Kidney (tissue), 14 donors: Measurements from ENCODE around the gene DNAH11. TPM values are rescaled to one million over a fixed set of nuclear protein-coding genes. Genes with fewer than 3 reads are reported as not detected.

ENCODE experiments used
- DNase-seq, 5 donors: peaks; one replicate each; pipeline ENCODE4 v3.0.0-alpha.2; 2013 to 2020
- FAIRE-seq: peaks from 2 replicates; lab custom pipeline; 2012; peaks lifted over from hg19 to GRCh38; lab: Jason Lieb, UNC
- H3K27ac ChIP-seq, 2 donors: one replicate each; pipeline ENCODE4 v1.7.0; 2013; ENCODE audit warnings: low read depth in 2 of 2, low read length in 2 of 2, inconsistent platforms in 1 of 2
- H3K27me3 ChIP-seq: one replicate; pipeline ENCODE4 v1.7.1; 2013; ENCODE audit warnings: low read length, inconsistent platforms; ENCODE audit not compliant: control insufficient read depth, insufficient read depth
- H3K36me3 ChIP-seq, 3 donors: one replicate each; pipeline versions ENCODE4 v1.7.0 to v1.7.1; 2013; ENCODE audit warnings: low read length in 3 of 3, control low read depth in 1 of 3, inconsistent platforms in 1 of 3; ENCODE audit not compliant: insufficient read depth in 3 of 3, control insufficient read depth in 2 of 3
- H3K4me1 ChIP-seq, 3 donors: one replicate each; pipeline versions ENCODE4 v1.7.0 to v1.7.1; 2013; ENCODE audit warnings: low read length in 3 of 3, inconsistent platforms in 1 of 3, low read depth in 1 of 3; ENCODE audit not compliant: control insufficient read depth in 2 of 3, insufficient read depth in 2 of 3
- H3K4me3 ChIP-seq, 3 donors: one replicate each; pipeline versions ENCODE4 v1.7.0 to v1.8.1; 2013; ENCODE audit warnings: low read length in 3 of 3, control low read depth in 1 of 3, inconsistent platforms in 1 of 3
- H3K9ac ChIP-seq, 3 donors: one replicate each; pipeline versions ENCODE4 v1.7.0 to v1.7.1; 2013; ENCODE audit warnings: low read length in 3 of 3, control low read depth in 1 of 3, inconsistent platforms in 1 of 3
- H3K9me3 ChIP-seq, 3 donors: one replicate each; pipeline versions ENCODE4 v1.7.0 to v1.7.1; 2013; ENCODE audit warnings: low read length in 3 of 3, control low read depth in 1 of 3, inconsistent platforms in 1 of 3; ENCODE audit not compliant: control insufficient read depth in 2 of 3, insufficient read depth in 1 of 3
- intact Hi-C: fragments of 100-400 bp; cut with DNase I; formaldehyde crosslinking; loops from one replicate; pipeline ENCODE4 v1.11.1; 2022
- polyA plus RNA-seq: library from polyadenylated mRNA; stranded (reverse); fragments of 350-450 nt; fragmentation: Illumina TruSeq; extraction: RNeasy Lipid Tissue Mini Kit (QIAGEN cat#74804); gene quantifications from one replicate; pipeline ENCODE4 v1.2.3, GENCODE V29; 2014; ENCODE audit warnings: low read depth, low replicate concordance; ENCODE audit not compliant: insufficient read depth
- total RNA-seq: library from RNA; stranded (reverse); fragmentation: NEBNext Ultra II Directional; extraction: Animal tissue kit (Norgen Biotek cat#: 25700); gene quantifications from one replicate; pipeline ENCODE4 v1.2.1, GENCODE V29; 2021
- TF ChIP-seq, protein P1 (sequence below): IDR thresholded peaks from 3 replicates; pipeline ENCODE4 v1.5.1; 2012; ENCODE audit warnings: mild to moderate bottlenecking, moderate library complexity, borderline replicate concordance; ENCODE audit not compliant: insufficient read depth; ENCODE audit errors: extremely low read depth
- donor health status: control.
- donor health status: control.
- donor health status: control.
- donor health status: control.
- donor health status: control.
- donor health status: DM: yes; HTN: yes; CAD: no.
- donor health status: Normal renal cell carcinoma (clear cell type).

Gene DNAH11
- total and polyA plus RNA-seq, 2 donors from 2014 or later: 0.58 to 2.3 TPM

DNA sequence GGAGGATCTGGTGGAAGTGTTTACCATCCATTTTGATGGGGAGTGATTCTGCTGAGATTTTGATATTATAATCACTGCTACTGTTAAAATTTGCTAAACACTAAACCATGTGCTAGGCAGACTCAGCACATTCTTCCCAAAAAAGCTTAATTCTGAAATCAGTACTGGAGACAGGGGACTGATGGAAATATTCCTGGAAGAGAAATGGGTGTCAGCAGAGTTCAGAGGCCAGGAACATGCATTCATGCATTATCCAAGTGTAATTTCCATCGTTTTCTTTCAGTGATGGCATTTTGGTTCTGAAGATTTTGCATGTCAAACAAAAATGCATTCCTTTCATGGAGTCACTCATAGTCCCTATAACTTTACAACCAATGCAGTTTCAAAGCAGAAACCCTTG lies 323.9 kb downstream of the DNAH11 start:
- no peaks in the 10 kb centered on the region for H3K9me3 ChIP-seq
- intact Hi-C loops: no loop called here
- H3K36me3 ChIP-seq: no peaks in the 10 kb centered on the region
- no peak overlapping the region for H3K4me3 ChIP-seq
- no peak overlapping the region for H3K9ac ChIP-seq
- no peak overlapping the region for H3K27ac ChIP-seq
- FAIRE-seq: no peak
- no peak for DNase-seq
- peaks cover 0 to 4% (median 0%) of the 10 kb centered on the region in 3 donors for H3K4me1 ChIP-seq
- no peaks in the 10 kb centered on the region for H3K27me3 ChIP-seq
- TF ChIP-seq, protein P1, sequence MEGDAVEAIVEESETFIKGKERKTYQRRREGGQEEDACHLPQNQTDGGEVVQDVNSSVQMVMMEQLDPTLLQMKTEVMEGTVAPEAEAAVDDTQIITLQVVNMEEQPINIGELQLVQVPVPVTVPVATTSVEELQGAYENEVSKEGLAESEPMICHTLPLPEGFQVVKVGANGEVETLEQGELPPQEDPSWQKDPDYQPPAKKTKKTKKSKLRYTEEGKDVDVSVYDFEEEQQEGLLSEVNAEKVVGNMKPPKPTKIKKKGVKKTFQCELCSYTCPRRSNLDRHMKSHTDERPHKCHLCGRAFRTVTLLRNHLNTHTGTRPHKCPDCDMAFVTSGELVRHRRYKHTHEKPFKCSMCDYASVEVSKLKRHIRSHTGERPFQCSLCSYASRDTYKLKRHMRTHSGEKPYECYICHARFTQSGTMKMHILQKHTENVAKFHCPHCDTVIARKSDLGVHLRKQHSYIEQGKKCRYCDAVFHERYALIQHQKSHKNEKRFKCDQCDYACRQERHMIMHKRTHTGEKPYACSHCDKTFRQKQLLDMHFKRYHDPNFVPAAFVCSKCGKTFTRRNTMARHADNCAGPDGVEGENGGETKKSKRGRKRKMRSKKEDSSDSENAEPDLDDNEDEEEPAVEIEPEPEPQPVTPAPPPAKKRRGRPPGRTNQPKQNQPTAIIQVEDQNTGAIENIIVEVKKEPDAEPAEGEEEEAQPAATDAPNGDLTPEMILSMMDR: no peak

DNA sequence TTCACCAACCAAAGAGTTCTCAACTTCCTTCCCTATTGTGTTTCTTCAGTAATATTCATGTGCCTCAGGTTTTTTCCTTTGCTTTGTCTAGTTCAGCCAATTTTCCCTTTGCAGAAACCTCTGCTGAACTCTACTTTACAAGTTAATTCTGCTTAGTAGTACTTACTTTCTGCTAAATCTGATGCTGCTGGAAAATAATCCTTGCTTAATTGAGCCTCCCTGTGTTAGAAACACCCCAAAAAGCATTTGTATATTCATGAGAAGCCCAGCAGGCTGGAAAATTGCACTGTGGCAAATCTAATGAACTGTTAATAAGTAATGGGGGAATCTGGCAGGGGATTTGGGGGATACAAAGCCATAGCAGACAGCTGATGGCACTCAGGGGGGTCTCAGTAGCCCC lies 324.4 kb downstream of the DNAH11 start:
- H3K9ac ChIP-seq: no peak overlapping the region
- no peak for FAIRE-seq
- H3K9me3 ChIP-seq: no peaks in the 10 kb centered on the region
- H3K4me1 ChIP-seq: peaks cover 0 to 4% (median 0%) of the 10 kb centered on the region in 3 donors
- H3K36me3 ChIP-seq: no peaks in the 10 kb centered on the region
- no peak overlapping the region for H3K4me3 ChIP-seq
- H3K27me3 ChIP-seq: no peaks in the 10 kb centered on the region
- intact Hi-C loops: no loop called here
- TF ChIP-seq, protein P1: no peak
- DNase-seq: no peak
- H3K27ac ChIP-seq: no peak overlapping the region

DNA sequence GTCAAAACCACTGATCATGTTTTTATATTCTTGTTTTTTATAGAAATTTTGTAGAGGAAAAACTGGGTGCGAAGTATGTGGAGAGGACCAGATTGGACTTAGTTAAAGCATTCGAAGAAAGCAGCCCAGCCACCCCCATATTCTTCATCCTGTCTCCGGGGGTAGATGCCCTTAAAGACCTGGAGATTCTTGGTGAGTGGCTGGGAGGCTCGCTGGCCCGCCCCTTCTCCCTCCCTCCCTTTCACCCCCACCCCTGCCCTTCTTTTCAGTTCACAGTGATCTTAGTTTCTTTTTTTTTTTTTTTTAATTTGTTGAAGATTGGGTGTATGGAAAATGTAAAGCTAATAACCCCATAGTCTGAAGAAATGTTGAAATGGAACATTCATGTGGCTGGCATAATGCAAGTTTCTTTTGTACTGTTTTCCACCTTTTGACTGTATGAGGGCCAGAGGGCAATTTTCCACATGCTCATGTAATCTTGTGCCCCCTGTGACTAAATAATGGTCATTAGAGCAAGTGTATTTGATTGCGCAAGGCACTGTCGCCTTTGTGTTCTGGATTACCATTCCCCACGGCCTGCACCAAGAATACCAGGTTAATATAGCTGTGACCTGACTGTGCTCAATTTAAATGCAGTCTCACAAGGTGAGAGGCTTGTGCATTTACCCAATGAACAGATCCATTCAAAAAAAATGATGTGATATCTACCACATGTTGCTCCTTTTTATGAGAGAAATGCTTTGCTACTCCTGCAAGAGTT lies 325.2 kb downstream of the DNAH11 start:
- intact Hi-C loops: no loop called here
- DNase-seq: no peak

More for the DNA sequence above, 325.2 kb downstream of the DNAH11 start:
- Histone ChIP-seq H3K27me3 (no peaks in the 10 kb centered on the region), H3K4me1 (peaks cover 0 to 4% (median 0%) of the 10 kb centered on the region in 3 donors), H3K4me3 (no peak overlapping the region), H3K9ac (no peak overlapping the region), H3K9me3 (no peaks in the 10 kb centered on the region), H3K36me3 (no peaks in the 10 kb centered on the region), H3K27ac (no peak overlapping the region)
- FAIRE-seq: no peak
- TF ChIP-seq, protein P1: no peak
